GM08714 (cell line): Measurements from ENCODE around the gene TNIK.

Source experiments
- H3K4me3 ChIP-seq: fragments of 200-500 bp; sonication (Bioruptor generic); 2 replicates; pipeline ENCODE4 v1.5.1; 2014; ENCODE audit warnings: mild to moderate bottlenecking, low read length, inconsistent platforms
- ZNF274 ChIP-seq: IDR thresholded peaks from 2 replicates; pipeline ENCODE4 v1.6.1; 2012; ENCODE audit warnings: mild to moderate bottlenecking, low read depth, low read length

Gene TNIK

DNA sequence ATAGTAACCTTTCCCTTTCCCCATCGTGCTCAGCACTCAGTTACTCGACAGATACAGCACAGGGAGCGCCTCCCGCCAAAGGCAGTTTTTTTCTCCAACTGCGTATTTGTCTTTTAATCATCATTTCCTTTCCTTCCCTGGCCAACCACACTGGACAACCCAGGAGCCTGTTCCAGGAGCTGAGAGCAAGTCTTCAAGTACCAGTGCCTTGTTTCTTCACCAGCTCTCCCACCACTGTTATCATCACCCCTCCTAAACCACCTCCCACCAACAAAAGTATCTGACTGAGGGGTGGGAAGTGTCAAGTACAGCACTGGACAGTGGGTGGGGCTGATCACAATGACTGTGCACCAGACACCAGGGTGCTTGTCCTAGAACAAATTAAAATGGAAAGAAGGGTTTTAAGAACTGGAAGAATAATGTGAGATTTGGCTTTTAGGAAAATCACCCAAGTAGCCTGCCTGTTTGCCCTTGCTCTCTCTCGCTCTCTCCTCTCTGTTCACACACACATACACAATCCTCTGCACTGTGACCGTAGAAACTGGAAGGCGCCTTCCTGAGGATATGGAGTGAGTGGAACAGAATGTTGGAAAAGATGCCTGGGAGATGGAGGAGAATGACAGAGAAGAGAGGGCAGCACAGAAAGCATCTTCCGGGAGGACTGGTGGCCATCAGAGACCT is 126.3 kb downstream of the TNIK start:
- TF ChIP-seq ZNF274, result no peak
- H3K4me3 ChIP-seq, result no peak overlapping the region

DNA sequence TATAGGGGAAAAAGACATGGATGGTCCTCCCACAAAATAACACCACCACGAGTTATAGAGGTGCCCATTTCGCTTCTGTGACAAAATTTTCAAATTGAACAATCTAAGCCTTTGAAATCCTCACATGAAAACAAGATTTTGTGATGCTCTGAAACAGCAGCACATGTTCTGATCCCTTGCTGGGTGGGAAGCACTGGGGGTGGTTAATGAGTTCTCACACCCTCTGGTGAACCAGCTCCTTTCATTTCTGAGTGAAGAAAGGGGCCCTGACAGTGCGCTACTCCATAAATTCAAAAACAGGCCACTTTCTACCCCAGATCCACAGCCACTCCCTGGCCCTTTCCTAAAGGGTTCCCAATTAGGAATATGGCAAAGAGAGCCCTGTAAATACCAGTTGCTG is 129.3 kb downstream of the TNIK start:
- TF ChIP-seq ZNF274, result no peak
- no peak overlapping the region for H3K4me3 ChIP-seq

DNA sequence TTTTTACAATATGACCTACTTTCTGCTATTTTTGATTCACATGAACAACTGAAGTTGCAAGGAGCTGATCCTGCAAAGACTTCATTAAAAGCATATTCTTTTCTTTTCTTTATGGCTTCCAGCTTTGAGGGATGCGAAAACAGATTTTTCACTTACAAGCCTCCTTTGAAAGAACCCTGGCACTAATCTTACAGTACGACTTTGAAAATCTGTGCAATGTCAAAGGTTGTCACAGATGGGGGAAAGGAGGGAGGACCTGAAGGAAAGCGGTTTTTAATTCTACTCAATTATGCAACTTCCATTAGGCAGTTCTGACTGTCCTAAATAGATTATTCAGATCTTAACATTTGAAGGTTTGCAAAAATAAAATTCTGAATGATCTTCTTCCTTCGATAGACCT is 130.5 kb downstream of the TNIK start:
- H3K4me3 ChIP-seq, result no peak overlapping the region
- no peak for TF ChIP-seq ZNF274

DNA sequence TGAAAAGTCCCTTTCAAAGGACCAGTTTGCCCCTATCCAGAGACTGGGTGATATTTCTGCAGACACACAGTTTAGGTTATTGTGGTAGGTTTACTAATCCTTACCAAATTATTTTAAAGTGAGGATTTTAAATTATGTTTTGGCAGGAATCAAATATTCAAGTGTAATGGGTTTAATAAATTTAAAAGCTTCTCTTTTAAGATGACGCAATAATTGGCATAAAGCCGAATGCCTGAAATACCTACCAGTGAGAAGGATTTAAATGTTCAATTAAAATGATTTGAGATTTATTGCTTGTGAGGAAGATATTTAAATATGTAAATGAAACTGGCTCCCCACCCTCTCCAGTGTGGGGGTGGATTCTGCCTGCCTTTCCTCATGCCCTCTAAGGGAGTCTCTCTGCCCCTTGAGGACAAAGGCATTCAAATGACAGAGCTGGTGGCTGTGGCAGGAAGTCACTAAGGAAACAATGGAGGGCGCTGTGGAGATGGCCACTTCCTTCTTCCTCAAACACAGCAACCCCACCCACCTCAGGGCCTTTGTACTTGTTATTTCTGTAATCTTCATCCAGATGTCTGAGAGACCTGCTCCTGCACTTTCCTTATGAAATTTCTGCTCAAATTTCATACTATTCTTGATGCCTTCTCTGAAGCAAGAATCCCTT is 131.7 kb downstream of the TNIK start:
- H3K4me3 ChIP-seq, result no peak overlapping the region
- no peak for TF ChIP-seq ZNF274

DNA sequence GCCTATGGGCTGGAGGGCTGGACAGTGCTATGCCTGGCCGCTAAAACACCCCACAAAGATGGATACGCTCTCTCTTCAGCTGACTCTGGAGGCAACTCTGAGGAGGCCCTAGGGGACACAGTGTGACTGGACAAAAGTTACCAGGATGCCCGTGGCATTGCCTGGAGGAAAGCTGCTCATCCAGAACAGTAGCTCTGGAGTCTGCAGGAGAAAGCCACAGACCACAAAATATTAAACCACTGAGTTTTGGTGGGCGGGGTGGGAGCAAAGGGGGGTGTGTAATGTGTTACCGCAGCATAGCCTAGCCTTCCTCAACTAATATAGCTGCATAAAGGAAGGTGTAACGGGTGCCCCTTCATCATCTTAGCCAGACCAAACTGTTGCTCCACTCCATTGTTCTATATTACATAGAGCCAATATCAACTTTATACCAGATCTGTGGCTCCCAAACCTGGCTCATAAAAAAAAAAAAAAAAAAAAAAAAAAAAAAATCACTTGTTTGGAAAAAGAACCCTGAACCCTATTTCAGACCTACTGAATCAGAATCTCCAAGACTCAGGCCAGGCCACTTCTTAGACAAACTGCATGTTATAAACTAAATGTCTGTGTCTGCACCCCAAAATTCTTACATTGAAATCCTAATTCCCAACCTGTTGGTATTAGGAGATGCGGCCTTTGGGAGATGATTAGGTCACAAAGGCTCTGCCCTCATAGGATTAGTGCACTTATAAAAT is 132.6 kb downstream of the TNIK start:
- no peak for TF ChIP-seq ZNF274
- H3K4me3 ChIP-seq, result no peak overlapping the region

DNA sequence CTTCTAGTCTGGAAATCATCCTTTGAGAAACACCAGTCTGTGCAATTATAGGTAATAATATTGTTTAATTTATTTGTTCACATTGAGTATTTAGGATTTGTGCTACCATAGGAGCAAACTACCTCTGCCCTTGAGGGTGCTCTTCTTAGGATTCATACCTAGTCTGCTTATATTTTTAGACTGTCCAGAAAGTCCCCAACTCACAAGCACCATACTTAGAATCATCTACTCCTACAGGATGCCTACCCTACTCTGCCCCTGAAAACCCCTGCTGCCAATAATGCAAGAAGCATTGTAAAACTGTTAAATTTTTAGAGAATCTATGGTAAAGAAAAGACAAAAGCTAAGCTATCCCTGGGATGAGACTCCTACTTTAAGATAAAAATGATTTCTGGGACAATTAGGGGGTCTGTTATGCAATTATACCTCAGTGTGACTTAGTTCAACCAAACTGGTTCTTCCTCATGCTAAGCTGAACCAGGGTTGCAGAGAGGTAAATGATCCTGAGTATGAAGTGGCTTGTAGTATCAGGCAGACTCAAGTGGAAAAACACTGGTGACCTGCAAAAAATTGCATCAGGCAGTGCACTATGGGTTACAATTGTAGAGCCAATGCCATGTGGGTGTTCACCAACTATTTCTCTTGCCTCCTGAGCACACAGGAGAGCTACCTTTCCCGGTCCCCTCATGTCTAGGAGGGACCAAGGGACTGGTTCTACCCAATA is 133.3 kb downstream of the TNIK start:
- no peak for TF ChIP-seq ZNF274
- H3K4me3 ChIP-seq, result no peak overlapping the region

DNA sequence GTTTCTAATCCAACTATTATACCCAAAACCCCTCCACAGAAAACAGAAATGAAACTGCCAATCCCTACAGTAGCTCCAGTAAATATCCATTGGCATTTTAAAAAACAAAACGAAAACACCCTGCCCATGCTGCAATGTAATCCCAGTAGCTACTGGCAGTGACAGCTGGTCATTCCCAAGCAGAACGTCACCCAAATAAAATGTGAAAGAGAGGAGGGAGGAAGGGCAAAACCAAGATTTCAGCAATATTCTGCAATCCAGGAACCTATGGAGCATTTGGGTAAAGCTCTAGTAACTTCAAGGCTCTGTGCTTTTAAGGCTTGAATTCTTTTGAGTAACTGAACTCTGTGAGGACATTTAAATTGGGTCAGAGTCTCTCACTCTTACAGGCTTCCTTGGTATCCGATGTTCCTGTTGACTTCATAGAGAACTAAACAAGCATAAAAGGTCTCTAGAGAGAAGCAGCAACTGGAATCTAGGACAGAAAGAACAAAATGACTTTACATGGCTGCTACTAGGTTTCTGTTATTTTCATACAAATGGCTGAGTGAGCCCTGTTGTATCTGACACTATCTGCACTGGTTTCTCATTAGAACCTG is 136.2 kb downstream of the TNIK start:
- no peak for TF ChIP-seq ZNF274

DNA sequence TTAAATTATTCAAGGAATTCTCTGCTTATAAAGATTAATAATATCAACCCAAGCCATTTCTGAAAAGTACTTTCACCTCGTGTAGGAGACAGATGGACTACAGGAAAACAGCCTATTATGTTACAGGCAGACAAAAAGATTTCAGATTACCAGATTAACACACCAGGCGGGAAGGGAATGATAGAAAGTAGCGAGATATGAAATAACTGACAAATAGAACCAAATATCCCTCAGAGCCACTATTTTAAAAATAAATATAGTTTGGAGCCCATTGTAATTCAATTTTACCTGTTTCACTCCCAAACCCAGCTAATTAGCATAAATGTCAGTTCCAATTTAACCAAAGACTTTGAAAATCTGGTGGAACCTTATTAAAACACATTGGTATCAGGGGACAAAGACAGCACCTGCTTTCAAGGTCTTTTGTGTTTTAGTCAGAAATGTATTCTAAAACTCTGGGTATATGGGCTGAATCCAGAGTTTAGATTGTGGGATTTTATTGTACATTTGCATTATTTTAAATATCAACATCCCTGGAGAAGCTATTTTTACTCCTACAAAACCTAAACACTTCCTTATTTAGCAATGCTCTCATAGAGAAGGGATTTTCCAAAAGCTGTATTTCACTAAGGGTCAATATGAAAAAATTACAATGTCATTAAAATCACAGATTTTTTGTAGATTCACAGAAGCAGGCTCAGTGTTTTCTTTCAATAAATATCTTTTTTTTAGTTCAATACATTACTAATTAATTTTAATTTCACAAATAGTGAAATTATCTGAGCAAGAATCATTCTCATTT is 138.4 kb downstream of the TNIK start:
- H3K4me3 ChIP-seq, result no peak overlapping the region

More for the DNA sequence above, 136.2 kb downstream of the TNIK start:
- H3K4me3 ChIP-seq, result no peak overlapping the region

DNA sequence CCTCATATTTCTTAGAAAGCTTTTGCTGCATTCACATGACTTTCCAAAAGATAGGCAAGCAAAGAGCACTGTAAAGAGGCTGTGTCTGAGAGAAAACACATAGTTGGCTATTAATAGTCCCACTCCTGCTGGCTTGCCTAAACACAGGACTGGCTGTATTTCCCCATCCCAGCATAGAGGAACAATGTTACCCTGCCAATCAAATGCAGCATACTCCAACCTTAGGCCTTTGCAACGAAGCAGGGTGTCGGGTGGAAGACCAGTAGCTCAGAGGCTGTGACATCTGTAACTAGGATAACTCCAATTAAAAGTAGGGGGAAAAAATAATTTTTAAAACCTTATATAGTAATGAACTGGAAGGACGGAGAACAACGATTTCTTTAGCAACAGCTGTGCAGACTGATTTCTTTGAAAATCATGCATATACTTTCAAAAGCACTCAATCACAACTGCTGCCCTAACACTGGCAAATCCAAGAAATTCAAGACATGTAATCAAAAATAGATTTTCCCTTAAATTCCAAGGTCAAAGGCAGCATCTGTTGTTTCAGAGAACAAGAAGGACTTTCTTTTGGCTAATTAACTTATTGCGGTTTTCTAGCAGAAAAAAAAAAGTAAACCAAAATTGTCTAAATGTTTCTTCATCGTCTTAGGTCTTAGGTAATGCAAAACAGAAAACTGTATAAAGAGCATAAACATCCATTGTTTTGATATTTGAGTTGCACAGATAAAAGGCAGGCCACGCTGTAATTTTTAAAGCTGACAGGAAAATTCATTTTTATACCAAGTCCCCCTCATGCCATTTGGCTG is 139.3 kb downstream of the TNIK start:
- no peak for TF ChIP-seq ZNF274
- H3K4me3 ChIP-seq, result no peak overlapping the region

More for the DNA sequence above, 138.4 kb downstream of the TNIK start:
- no peak for TF ChIP-seq ZNF274

DNA sequence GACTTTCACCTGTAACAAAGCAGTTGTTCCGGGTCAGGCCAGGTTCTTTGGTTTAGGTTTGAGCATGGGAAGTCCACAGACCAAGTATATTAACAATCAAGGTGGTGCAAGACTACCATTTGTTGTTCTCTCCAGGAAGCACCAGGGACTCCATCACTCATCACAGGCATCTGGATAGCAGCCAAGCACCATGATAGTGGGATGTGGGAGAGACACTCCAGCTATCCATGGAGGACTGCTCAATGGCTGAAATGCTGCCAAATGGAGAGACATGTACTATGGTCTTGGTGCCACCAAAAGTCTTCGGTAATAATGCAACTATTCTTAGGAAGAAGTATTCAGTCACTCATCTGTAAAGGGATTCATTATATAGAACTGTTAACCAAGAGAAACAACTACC is 143.0 kb downstream of the TNIK start:
- TF ChIP-seq ZNF274, result no peak
- H3K4me3 ChIP-seq, result no peak overlapping the region

DNA sequence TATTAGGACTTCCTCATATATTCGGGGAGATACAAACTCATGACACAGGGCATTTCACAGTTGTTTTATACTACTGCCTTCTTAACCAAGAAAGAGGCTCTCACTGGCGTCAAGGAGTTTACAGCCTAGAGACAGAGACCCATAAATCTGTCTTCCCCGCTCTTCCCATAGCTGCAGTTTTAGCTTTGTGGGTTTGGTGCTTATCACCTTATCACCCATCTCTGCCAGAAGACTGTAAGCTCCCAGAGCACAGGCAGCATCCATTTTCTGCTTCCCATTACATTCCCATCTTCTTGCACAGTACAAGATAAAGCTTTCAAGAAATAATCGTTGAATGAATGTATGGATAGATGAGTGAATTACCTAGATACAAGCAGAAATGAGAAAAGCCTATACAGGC is 144.3 kb downstream of the TNIK start:
- TF ChIP-seq ZNF274, result no peak

DNA sequence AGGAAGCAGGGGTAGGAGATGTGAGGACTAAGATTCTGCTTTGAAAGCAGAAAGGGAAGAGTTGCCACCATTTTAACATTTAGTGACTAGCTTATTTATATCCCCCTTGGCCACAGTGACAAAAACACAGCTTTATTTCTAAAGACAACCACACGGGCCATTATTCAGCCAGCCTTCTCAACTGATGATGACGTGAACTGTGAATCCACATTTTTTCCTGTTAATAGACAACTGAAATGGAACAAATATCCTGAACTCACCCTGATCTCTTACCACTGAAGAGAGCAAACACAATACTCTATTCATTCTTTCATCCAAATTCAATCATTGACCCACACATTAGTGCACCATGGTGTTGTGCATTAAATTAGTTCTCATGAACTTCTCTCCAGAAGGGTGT is 145.1 kb downstream of the TNIK start:
- no peak overlapping the region for H3K4me3 ChIP-seq
- no peak for TF ChIP-seq ZNF274

More for the DNA sequence above, 144.3 kb downstream of the TNIK start:
- H3K4me3 ChIP-seq, result no peak overlapping the region
